ENCODE data around the gene KPNB1.

The KPNB1 gene

DNA sequence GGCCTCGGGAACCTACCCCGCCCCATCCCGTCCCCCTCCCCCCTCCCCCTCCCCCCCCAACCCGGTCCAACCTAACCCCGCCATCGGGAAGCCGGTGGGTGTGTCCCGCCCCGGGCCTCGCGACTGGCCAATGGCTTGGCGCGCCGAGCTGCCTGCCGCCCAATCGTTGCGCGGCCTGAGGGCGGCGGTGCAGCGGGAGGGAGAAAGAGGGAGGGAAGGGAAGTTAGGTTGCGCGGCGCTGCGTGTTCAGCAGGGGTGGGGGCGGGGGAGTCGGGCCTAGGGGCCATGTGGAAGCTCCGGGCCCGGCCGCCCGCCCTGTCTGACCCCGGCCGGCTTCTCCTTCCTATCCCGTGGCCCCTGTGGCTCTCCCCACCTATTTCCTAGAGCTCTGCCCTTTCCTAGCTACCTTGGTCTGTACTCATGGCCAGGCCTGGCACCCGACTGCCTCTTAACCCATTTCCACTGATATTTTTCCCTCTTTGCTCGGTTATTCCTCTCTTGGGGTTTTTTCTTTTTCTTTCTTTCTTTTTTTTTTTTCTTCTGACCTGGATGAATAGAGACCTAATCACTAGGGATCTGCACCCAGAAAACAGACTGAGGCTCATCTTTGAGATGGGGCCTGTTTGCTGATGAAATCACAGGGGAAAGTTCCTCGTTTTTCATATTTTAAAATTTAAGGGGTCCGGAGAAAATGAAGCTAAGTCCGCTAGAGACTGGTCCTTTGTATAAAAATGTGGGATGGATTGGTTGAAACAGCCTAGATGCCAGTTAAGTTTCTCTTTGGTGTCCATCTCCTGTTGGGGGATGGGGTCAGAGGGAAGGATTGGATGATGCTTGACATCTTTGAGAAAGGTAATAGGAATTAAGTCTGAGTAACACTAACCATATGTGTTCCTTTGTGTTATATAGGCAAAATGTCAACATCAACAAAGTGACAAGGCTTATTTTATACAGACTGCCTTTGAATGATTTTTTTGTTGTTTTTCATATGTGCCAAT, 1.1 kb downstream of the KPNB1 start:
- no peak for TF ChIP-seq GATA3 (IDR thresholded peaks at IDR 0.05; ENCODE audit: low read depth, low read length)
- TF ChIP-seq GATA2 (IDR thresholded peaks at IDR 0.05; ENCODE audit: low read depth, low read length) = no peak

DNA sequence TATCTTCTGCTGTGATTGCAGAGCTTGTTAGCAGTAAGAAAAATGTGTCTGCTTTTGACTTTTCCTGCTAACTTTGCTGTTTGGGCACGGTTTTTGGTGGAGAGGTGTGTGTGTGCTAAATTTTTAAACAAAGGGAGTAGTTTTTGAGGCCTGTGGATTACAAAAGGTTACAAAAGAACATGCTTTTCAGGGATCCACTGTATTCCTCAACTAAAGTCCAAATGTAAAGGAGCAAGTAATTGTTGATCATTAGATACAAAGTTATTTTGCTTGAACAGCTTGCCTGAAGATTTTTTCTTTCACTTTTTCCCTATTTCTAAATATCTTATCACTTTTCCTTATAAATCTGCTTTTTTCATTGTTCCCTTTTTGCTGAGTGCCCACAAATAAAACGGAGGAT, 2.0 kb downstream of the KPNB1 start:
- TF ChIP-seq GATA2 (IDR thresholded peaks at IDR 0.05; ENCODE audit: low read depth, low read length) = no peak
- no peak for TF ChIP-seq GATA3 (IDR thresholded peaks at IDR 0.05; ENCODE audit: low read depth, low read length)

GRCh38 chr17:47652570-47652969, 2.9 kb downstream of the KPNB1 start:
- no peak for TF ChIP-seq GATA2 (IDR thresholded peaks at IDR 0.05; ENCODE audit: low read depth, low read length)
- no peak for TF ChIP-seq GATA3 (IDR thresholded peaks at IDR 0.05; ENCODE audit: low read depth, low read length)

DNA sequence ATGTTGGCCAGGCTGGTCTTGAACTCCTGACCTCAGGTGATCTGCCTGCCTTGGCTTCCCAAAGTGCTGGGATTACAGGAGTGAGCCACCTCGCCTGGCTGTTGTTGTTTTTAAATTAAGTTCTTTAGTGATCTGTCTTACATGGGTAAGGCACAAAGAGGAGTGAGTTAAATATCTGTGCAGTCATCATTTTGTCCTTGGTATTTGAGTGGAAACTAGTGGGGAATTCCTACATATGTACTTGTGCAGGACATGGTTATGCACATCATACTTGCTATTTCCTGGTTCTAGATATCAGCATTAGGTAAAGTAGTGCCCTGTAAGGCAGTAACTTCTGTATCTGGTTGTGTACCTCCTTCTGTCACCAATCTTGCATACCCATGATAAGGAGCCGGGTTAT, 3.7 kb downstream of the KPNB1 start:
- TF ChIP-seq GATA3 (IDR thresholded peaks at IDR 0.05; ENCODE audit: low read depth, low read length) (no peak), GATA2 (IDR thresholded peaks at IDR 0.05; ENCODE audit: low read depth, low read length) (no peak)

DNA sequence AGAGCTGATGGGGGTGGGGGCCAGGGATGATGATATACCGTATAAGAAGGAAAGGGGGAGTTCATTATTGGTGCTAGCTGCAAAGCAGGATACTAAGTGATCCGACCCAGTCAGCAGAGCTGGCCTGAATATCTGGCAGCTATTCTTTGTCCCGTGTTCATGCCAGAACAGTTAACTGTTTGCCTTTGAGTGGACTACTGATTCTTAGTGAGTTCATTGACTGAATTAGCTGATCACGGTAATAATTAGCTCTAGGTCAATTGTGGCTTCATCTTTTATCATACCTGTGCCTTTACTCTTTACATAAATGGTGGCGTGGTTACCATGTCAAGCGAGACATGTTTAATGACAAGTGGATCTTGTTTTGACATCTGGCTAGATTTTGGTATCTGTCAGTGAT, 5.3 kb downstream of the KPNB1 start:
- TF ChIP-seq GATA2 (IDR thresholded peaks at IDR 0.05; ENCODE audit: low read depth, low read length) (no peak), GATA3 (IDR thresholded peaks at IDR 0.05; ENCODE audit: low read depth, low read length) (no peak)

DNA sequence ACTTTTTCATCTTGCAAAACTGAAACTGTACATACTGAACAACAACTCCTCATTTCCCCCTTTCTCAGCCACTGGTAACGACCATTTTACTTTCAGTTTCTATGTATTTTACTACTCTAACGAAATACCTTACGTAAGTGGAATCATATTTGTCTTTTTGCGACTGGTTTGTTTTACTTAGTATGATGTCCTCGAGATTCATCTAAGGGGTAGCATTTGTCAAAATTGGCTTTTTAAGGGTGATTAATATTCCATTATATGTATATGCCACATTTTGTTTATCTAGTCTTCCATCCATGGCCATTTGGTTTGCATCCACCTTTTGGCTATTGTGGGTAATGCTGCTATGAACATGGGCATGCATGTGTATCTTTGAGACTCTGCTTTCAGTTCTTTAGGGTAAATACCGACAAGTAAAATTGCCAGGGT, 10.4 kb downstream of the KPNB1 start:
- TF ChIP-seq GATA3 (IDR thresholded peaks at IDR 0.05; ENCODE audit: low read depth, low read length) (no peak), GATA2 (IDR thresholded peaks at IDR 0.05; ENCODE audit: low read depth, low read length) (no peak)

- TF ChIP-seq GATA3 (IDR thresholded peaks at IDR 0.05; ENCODE audit: low read depth, low read length) (no peak), GATA2 (IDR thresholded peaks at IDR 0.05; ENCODE audit: low read depth, low read length) (no peak)
Observed at GRCh38 chr17:47663912-47664623, 14.3 kb downstream of the KPNB1 start.

- TF ChIP-seq GATA3 (IDR thresholded peaks at IDR 0.05; ENCODE audit: low read depth, low read length) (no peak), GATA2 (IDR thresholded peaks at IDR 0.05; ENCODE audit: low read depth, low read length) (no peak)
Observed at GRCh38 chr17:47664624-47664941, 14.9 kb downstream of the KPNB1 start.

DNA sequence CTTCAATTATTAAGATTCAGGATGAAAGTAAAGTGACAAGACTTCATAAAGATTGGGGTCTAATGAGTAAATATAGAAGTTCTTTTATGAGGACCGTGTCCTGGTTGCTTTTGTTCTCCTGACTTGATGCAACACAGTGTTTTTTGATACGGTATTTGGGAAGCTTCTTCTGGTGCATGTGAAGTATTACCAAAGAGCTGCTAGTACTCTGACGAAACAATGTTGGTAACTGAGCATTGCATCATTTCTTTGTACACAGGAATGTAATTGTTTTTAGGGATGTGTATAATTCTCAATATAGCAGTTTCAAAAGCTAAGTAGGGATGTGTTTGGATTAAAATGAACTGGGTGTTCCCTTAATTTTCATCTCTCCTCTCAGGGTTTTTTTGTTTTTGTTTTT, 15.9 kb downstream of the KPNB1 start:
- TF ChIP-seq GATA3 (IDR thresholded peaks at IDR 0.05; ENCODE audit: low read depth, low read length) (no peak), GATA2 (IDR thresholded peaks at IDR 0.05; ENCODE audit: low read depth, low read length) (no peak)

DNA sequence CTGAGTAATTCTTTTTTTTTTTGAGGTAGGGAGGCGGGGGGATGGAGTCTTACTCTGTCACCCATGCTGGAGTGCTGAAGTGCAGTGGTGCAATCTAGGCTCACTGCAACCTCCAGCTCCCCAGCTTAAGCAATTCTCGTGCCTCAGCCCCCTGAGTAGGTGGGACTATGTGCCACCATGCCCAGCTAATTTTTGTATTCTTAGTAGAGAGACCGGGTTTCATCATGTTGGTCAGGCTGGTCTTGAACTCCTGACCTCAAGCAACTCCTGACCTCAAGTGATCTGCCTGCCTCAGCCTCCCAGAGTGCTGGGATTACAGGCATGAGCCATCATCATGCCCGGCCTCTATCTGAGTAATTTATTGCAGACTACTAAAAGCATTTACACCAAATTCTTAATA, 19.4 kb downstream of the KPNB1 start:
- no peak for TF ChIP-seq GATA2 (IDR thresholded peaks at IDR 0.05; ENCODE audit: low read depth, low read length)
- TF ChIP-seq GATA3 (IDR thresholded peaks at IDR 0.05; ENCODE audit: low read depth, low read length) = no peak

DNA sequence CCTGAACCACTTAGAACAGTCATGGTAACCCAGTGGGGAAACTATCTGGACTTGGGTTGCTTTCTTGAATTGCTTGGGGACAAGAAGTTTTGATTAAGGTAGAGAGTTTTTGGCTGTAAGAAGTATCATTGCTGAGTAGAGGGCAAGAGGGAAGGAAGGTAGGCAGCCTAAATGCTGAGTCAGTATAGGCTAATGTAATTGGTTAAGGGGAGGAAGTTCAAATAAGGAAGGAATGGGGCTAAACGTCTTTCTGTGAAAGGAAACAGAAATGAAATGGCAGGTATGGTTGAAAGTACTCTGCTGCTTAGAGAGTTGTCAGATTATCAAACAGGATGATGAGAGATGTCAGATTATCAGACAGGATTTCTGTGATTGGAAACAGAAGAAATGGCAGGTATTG, 20.3 kb downstream of the KPNB1 start:
- TF ChIP-seq GATA2 (IDR thresholded peaks at IDR 0.05; ENCODE audit: low read depth, low read length) (no peak), GATA3 (IDR thresholded peaks at IDR 0.05; ENCODE audit: low read depth, low read length) (no peak)

DNA sequence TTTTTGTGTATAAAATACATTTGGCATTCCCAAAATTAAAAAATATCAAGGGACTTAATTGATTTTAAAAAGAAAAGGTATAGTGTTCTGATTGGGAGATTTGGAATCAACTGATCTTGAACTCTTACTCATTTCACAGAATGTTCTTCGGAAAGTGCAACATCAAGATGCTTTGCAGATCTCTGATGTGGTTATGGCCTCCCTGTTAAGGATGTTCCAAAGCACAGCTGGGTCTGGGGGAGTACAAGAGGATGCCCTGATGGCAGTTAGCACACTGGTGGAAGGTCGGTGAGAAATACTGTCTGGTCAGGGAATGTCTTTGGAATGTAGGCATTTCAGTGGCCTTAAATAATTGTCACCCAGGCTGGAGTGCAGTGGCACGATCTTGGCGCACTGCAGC, 24.8 kb downstream of the KPNB1 start:
- TF ChIP-seq GATA2 (IDR thresholded peaks at IDR 0.05; ENCODE audit: low read depth, low read length) = no peak

- TF ChIP-seq GATA2 (IDR thresholded peaks at IDR 0.05; ENCODE audit: low read depth, low read length) = no peak
- TF ChIP-seq GATA3 (IDR thresholded peaks at IDR 0.05; ENCODE audit: low read depth, low read length) = no peak
Observed at GRCh38 chr17:47675380-47676198, 25.9 kb downstream of the KPNB1 start.

GRCh38 chr17:47676199-47676472, 26.4 kb downstream of the KPNB1 start:
- TF ChIP-seq GATA3 (IDR thresholded peaks at IDR 0.05; ENCODE audit: low read depth, low read length) = no peak
- no peak for TF ChIP-seq GATA2 (IDR thresholded peaks at IDR 0.05; ENCODE audit: low read depth, low read length)
